Natural killer cell treated with Interleukin-12 subunit alpha and Interleukin-12 subunit beta and Interleukin-15 and Interleukin-18, amount 100 ng/mL, for 72 hours (primary cell): ENCODE data around the gene CEP63. TPM values are rescaled to one million over a fixed set of nuclear protein-coding genes. Genes with fewer than 3 reads are reported as not detected.
"Not testable (repeated sequence)": the region's sequence is repeated elsewhere in the genome, so short reads cannot be mapped to it uniquely, and the experiment has no call there.

Experiments used
- ATAC-seq, 2 donors: fragments of 150-1000 bp; cut with Tn5 transposase in 1 of 2; sonication (Bioruptor Pico), chemical (Tn5 transposase) in 1 of 2; 2 replicates each; pipeline ENCODE4 v1.10.0; 2021
- DNase-seq: peaks from one replicate; pipeline ENCODE4 v3.0.0; 2022; ENCODE audit warnings: low spot score
- H3K27ac Mint-ChIP-seq, 2 donors: 1 replicate in 1 of 2; 2 replicates in 1 of 2; pipeline ENCODE4 v1.8.0; 2022; ENCODE audit warnings: mixed read lengths in 2 of 2, mild to moderate bottlenecking in 1 of 2, moderate library complexity in 1 of 2
- H3K27me3 Mint-ChIP-seq, 2 donors: 1 replicate in 1 of 2; 2 replicates in 1 of 2; pipeline ENCODE4 v1.8.0; 2022; ENCODE audit warnings: mixed read lengths in 2 of 2
- H3K36me3 Mint-ChIP-seq: one replicate; pipeline ENCODE4 v1.8.0; 2022; ENCODE audit warnings: mixed read lengths
- H3K4me1 Mint-ChIP-seq, 2 donors: 1 replicate in 1 of 2; 2 replicates in 1 of 2; pipeline ENCODE4 v1.8.0; 2022; ENCODE audit warnings: low read depth in 2 of 2, mixed read lengths in 2 of 2, mild to moderate bottlenecking in 1 of 2
- H3K4me3 Mint-ChIP-seq: one replicate; pipeline ENCODE4 v1.8.0; 2022; ENCODE audit warnings: mixed read lengths
- H3K9me3 Mint-ChIP-seq: 2 replicates; pipeline ENCODE4 v1.8.0; 2022; ENCODE audit warnings: mixed read lengths
- total RNA-seq, 2 donors: library from RNA; stranded (reverse); gene quantifications; one replicate each; pipeline ENCODE4 v1.2.3, GENCODE V29; 2022

CEP63 gene
- total RNA-seq, 2 donors from 2014 or later, result 17.1 to 24.1 TPM

GRCh38 chr3:134590766-134591165 is 104.9 kb downstream of the CEP63 start:
- H3K27ac Mint-ChIP-seq, result no peak overlapping the region
- H3K27me3 Mint-ChIP-seq, result peaks cover 8 to 29% of the 10 kb centered on the region in 2 donors
- DNase-seq (no peak), ATAC-seq (no peak)
- H3K4me1 Mint-ChIP-seq, result no peaks in the 10 kb centered on the region
- H3K36me3 Mint-ChIP-seq, result no peaks in the 10 kb centered on the region
- no peaks in the 10 kb centered on the region for H3K9me3 Mint-ChIP-seq
- H3K4me3 Mint-ChIP-seq, result no peak overlapping the region

DNA sequence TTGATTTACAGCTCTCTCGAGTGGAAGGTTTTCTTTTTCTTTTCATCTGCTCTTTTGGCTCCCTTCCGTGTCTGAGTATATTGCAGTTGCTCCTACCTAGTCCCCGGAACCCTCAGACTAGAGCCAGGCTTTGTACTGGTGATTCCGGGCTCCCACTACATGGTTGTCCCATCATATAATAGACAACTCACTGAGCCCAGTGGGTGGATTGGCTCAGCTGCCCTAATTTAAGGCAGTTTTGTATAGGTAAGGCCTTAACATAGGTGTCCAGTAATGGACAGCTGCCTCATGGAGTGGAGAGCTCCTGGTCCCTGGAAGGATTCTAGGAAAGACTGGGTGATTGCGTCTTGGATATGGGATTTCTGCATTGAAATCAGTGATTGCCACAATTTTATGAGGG is 106.9 kb downstream of the CEP63 start:
- no peak for ATAC-seq
- Mint-ChIP-seq H3K27ac (no peak overlapping the region), H3K4me1 (no peaks in the 10 kb centered on the region), H3K36me3 (no peaks in the 10 kb centered on the region), H3K27me3 (peaks cover 0 to 21% of the 10 kb centered on the region in 2 donors), H3K4me3 (no peak overlapping the region), H3K9me3 (no peaks in the 10 kb centered on the region)
- no peak for DNase-seq

DNA sequence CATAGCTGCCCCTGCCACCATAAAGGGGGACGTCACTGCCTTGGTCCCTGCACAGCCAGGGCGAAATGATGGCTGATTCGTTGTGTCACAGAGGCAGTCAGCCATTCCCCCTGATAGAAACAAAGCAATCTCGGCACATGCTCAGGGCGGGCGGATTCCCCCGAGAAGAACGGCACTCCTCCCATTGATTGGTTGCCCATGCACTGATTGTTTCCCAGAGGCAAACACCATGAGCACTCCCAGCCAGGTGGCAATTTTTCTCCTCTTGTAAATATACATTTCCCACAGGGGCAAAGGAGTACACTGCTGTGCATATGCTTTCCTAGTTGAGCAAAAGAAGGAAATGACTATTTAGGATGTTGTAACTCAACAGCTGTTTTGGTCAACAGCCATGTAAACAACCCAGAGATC is 108.5 kb downstream of the CEP63 start:
- DNase-seq, result no peak
- no peaks in the 10 kb centered on the region for H3K4me1 Mint-ChIP-seq
- no peak overlapping the region for H3K4me3 Mint-ChIP-seq
- H3K36me3 Mint-ChIP-seq, result no peaks in the 10 kb centered on the region
- peaks cover 0 to 24% of the 10 kb centered on the region in 2 donors for H3K27me3 Mint-ChIP-seq
- no peaks in the 10 kb centered on the region for H3K9me3 Mint-ChIP-seq
- no peak overlapping the region for H3K27ac Mint-ChIP-seq
- peak in 1 of 2 donors; percentile 9 for ATAC-seq

DNA sequence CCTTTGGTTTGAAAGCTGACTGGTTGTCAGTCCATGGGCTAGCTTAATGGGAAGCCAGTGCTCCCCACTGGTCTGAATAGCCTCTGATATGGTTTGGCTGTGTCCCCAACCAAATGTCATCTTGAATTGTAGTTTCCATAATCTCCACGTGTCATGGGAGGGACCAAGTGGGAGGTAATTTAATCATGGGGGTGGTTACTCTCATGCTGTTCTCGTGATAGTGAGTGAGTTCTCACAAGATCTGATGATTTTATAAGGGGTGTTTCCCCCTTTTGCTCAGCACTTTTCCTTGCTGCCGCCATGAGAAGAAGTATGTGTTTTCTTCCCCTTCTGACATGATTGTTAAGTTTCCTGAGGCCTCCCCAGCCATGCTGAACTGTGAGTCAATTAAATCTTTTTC is 109.1 kb downstream of the CEP63 start:
- H3K9me3 Mint-ChIP-seq, result not testable (repeated sequence)

DNA sequence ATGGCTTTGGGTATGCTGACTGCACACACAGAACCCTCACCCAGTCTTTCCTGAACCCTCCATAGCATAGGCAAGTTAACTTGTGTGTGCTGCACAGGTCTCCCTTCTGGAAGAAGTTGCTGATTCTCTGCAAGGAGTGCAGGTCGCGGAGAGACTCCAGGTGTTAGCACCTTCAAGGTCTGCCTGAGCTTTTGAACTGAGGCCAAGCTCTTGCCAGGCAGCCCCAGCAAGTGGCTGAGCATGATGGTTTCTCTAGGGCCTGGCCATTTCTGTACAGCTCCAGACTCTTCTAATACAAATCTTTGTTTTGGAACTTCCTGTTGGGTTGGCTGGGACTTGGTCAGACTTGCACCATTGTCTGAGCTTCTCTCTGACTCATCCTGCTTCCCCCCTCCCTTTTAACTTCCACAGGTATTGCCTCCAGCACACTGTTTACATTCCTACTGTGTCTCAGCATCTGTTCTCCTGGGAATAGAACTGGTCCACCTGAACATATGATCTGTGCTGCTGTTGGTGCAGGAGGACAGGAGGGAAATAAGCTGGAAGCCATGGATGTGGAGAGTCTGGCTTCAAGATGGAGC is 111.6 kb downstream of the CEP63 start:
- Mint-ChIP-seq H3K27ac (no peak overlapping the region), H3K9me3 (no peaks in the 10 kb centered on the region), H3K36me3 (no peaks in the 10 kb centered on the region), H3K4me3 (no peak overlapping the region), H3K27me3 (peaks cover 0 to 15% of the 10 kb centered on the region in 2 donors), H3K4me1 (peaks cover 4 to 7% of the 10 kb centered on the region in 2 donors)
- DNase-seq (no peak), ATAC-seq (no peak)

More for the DNA sequence above, 109.1 kb downstream of the CEP63 start:
- not testable (repeated sequence) for H3K4me3 Mint-ChIP-seq, DNase-seq, ATAC-seq, H3K27ac Mint-ChIP-seq, H3K4me1 Mint-ChIP-seq, H3K36me3 Mint-ChIP-seq
- H3K27me3 Mint-ChIP-seq, result peaks cover 0 to 20% of the 10 kb centered on the region in 2 donors

- Mint-ChIP-seq H3K27ac (no peak overlapping the region), H3K4me1 (peaks cover 4 to 7% of the 10 kb centered on the region in 2 donors), H3K4me3 (no peak overlapping the region), H3K9me3 (no peaks in the 10 kb centered on the region), H3K36me3 (no peaks in the 10 kb centered on the region), H3K27me3 (peaks cover 0 to 15% of the 10 kb centered on the region in 2 donors)
- DNase-seq, result no peak
- no peak for ATAC-seq
Observed at GRCh38 chr3:134598763-134599545, 113.1 kb downstream of the CEP63 start.

- no peaks in the 10 kb centered on the region for H3K9me3 Mint-ChIP-seq
- no peak overlapping the region for H3K27ac Mint-ChIP-seq
- H3K4me1 Mint-ChIP-seq, result peaks cover 4 to 7% of the 10 kb centered on the region in 2 donors
- DNase-seq (no peak), ATAC-seq (no peak)
- H3K27me3 Mint-ChIP-seq, result peaks cover 0 to 15% of the 10 kb centered on the region in 2 donors
- no peaks in the 10 kb centered on the region for H3K36me3 Mint-ChIP-seq
- H3K4me3 Mint-ChIP-seq, result no peak overlapping the region
Observed at GRCh38 chr3:134600206-134600605, 114.3 kb downstream of the CEP63 start.

GRCh38 chr3:134600685-134601463 is 115.0 kb downstream of the CEP63 start:
- no peak overlapping the region for H3K27ac Mint-ChIP-seq
- ATAC-seq (peak; percentile 63), DNase-seq (no peak)
- H3K36me3 Mint-ChIP-seq, result no peaks in the 10 kb centered on the region
- peak overlapping the region; percentile 30 for H3K4me3 Mint-ChIP-seq
- H3K27me3 Mint-ChIP-seq, result peaks cover 0 to 20% of the 10 kb centered on the region in 2 donors
- H3K4me1 Mint-ChIP-seq, result peaks cover 4 to 7% of the 10 kb centered on the region in 2 donors
- no peaks in the 10 kb centered on the region for H3K9me3 Mint-ChIP-seq

DNA sequence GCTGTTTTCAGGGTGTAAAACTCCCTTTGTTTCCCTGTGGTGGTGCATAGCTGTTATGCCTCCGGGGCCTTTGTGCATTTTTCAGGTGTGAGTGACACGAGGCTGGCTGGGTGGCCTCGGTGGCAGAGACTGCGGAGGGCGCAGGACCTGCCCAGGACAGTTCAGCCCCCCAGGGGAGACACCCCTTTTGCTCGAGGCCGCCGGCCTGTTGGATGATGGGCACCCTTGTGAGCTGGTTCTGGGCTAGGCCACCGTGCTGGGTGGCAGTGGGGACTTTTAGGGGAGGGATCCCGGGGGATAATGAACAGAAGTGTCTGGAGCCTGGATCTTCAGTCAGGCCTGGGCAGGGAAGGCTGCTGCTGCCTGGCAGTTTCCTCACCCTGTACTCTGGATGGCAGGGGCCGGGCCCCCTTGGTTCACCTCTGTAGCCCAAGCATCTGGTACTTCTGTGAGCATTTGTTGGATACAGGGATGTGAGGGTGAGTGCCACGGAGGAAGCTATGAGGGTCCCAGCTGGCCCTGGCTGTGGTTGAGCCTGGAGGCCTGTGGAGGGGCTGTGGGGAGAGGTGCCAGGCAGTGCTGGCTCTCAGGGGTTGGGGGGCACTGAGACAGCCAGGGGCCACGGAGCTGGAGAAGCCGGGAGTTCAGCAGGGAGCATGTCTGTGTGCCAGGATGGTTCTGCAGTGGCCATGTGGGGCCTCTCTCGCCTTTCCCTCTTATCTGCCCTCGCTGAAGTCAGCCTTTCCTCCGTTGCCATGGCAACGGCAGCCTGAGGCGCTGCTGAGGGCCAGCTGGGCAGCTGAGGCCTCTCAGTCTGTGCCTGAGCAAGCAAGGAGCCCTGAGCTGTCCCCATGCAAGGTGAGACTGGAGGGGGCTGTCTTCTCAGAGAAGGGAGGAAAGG is 115.9 kb downstream of the CEP63 start:
- ATAC-seq (peak in 1 of 2 donors; percentile 4), DNase-seq (no peak)
- Mint-ChIP-seq H3K9me3 (no peaks in the 10 kb centered on the region), H3K4me3 (no peak overlapping the region), H3K27ac (no peak overlapping the region), H3K4me1 (peaks cover 7 to 9% of the 10 kb centered on the region in 2 donors), H3K27me3 (peaks cover 4 to 22% of the 10 kb centered on the region in 2 donors), H3K36me3 (no peaks in the 10 kb centered on the region)

DNA sequence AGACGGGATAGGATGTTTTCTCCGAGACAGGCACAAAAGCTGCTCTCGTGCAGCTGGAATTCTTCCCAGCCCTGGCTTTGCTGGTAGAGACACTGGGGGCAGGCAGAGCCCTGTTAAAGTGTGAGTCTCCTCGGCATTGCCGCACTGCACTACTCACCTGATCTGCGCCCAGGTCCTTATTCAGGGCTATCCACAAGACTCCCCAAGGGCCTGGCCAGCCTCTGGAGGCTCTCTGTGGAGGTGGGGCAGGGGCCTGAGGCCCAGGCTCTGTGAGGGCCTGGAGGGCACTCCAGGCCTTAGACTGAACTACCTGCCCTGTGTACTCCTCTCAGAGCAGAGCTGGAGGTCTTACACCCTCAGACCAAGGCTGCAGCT is 116.6 kb downstream of the CEP63 start:
- DNase-seq (no peak), ATAC-seq (no peak)
- no peaks in the 10 kb centered on the region for H3K9me3 Mint-ChIP-seq
- H3K27me3 Mint-ChIP-seq, result peaks cover 8 to 23% of the 10 kb centered on the region in 2 donors
- no peak overlapping the region for H3K4me3 Mint-ChIP-seq
- peaks cover 7 to 10% of the 10 kb centered on the region in 2 donors for H3K4me1 Mint-ChIP-seq
- H3K36me3 Mint-ChIP-seq, result no peaks in the 10 kb centered on the region
- H3K27ac Mint-ChIP-seq, result no peak overlapping the region

DNA sequence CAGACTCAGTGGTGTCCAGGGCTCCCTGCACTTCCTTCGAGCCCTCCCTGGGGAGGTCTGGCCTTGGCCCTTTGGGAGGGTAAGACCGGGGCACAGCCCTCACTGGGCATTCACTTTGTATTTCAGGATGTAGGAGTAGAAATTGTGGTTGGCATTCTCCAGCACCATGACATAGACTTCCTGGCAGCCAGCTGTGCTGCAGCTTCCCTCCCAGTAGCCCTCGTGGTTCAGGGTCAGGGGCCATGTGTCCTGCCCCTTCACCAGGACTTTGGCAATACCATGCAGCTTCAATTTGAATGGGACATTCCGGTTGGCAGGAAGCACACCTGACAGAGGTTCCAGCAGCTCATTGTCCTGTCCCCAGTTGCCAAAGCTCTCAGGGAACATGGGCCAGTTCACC is 117.6 kb downstream of the CEP63 start:
- Mint-ChIP-seq H3K4me1 (peaks cover 7 to 10% of the 10 kb centered on the region in 2 donors), H3K27ac (no peak overlapping the region), H3K36me3 (no peaks in the 10 kb centered on the region), H3K9me3 (no peaks in the 10 kb centered on the region), H3K27me3 (peaks cover 8 to 18% of the 10 kb centered on the region in 2 donors), H3K4me3 (no peak overlapping the region)
- DNase-seq (no peak), ATAC-seq (no peak)

GRCh38 chr3:134603956-134604355 is 118.1 kb downstream of the CEP63 start:
- Mint-ChIP-seq H3K27me3 (peaks cover 8 to 16% of the 10 kb centered on the region in 2 donors), H3K9me3 (no peaks in the 10 kb centered on the region), H3K36me3 (no peaks in the 10 kb centered on the region), H3K4me1 (peaks cover 7 to 10% of the 10 kb centered on the region in 2 donors), H3K27ac (no peak overlapping the region), H3K4me3 (no peak overlapping the region)
- ATAC-seq, result no peak
- no peak for DNase-seq

DNA sequence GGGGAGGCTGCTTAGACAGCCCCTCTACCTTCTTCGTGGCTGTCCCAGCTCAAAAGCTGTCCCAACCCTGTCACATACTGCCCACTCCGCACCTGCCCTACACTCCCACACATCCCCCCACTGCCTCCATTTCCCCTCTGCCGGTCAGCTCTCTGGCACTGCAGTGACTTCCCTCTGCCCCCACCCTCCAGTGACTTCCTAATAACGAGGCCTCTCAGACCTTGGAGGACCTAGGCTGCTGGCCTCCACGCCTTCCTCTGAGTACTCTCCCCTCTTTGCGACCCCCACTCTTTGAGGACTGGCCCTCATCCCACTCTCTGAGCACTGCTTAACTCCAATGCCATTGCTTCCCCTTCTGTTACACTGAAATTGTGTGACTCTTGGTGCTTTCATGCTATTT is 119.7 kb downstream of the CEP63 start:
- no peak for ATAC-seq
- Mint-ChIP-seq H3K36me3 (no peaks in the 10 kb centered on the region), H3K27me3 (peaks cover 8 to 16% of the 10 kb centered on the region in 2 donors), H3K4me1 (peaks cover 5 to 8% of the 10 kb centered on the region in 2 donors), H3K4me3 (peak overlapping the region; percentile 4), H3K9me3 (no peaks in the 10 kb centered on the region), H3K27ac (peak overlapping the region in 1 of 2 donors; percentile 21)
- DNase-seq, result no peak
